Lung (tissue), 12 donors: ENCODE measurements around the gene ATP8A1. TPM values are rescaled to one million over a fixed set of nuclear protein-coding genes. Genes with fewer than 3 reads are reported as not detected.

Experiments
- ATAC-seq: fragments of 200-7000 bp; cut with Tn5 transposase; one replicate; pipeline ENCODE4 v1.9.1; 2020; ENCODE audit warnings: moderate number of reproducible peaks; ENCODE audit not compliant: insufficient read depth, low FRiP score
- DNase-seq, 3 donors: peaks; one replicate each; pipeline ENCODE4 v3.0.0-alpha.2; 2013 to 2017
- H3K27ac ChIP-seq, 2 donors: one replicate each; pipeline ENCODE4 v1.5.1; 2013; ENCODE audit warnings: mild to moderate bottlenecking in 2 of 2, moderate library complexity in 2 of 2, control low read depth in 1 of 2, inconsistent platforms in 1 of 2, low read depth in 1 of 2, low read length in 1 of 2
- H3K27me3 ChIP-seq, 3 donors: one replicate each; pipeline ENCODE4 v1.5.1; 2013; ENCODE audit warnings: low read length in 2 of 3; ENCODE audit not compliant: control insufficient read depth in 3 of 3, insufficient read depth in 3 of 3
- H3K36me3 ChIP-seq, 4 donors: one replicate each; pipeline ENCODE4 v1.5.1; 2013; ENCODE audit warnings: low read length in 4 of 4, mild to moderate bottlenecking in 1 of 4, moderate library complexity in 1 of 4; ENCODE audit not compliant: control insufficient read depth in 4 of 4, insufficient read depth in 4 of 4
- H3K4me1 ChIP-seq, 5 donors: one replicate each; pipeline ENCODE4 v1.5.1; 2013; ENCODE audit warnings: low read length in 5 of 5, mild to moderate bottlenecking in 2 of 5, moderate library complexity in 1 of 5; ENCODE audit not compliant: control insufficient read depth in 5 of 5, insufficient read depth in 5 of 5
- H3K4me3 ChIP-seq: one replicate; pipeline ENCODE4 v1.5.1; 2013; ENCODE audit warnings: mild to moderate bottlenecking, control low read depth, moderate library complexity
- H3K9ac ChIP-seq, 2 donors: one replicate each; pipeline ENCODE4 v1.5.1; 2013; ENCODE audit warnings: low read length in 2 of 2, control low read depth in 1 of 2; ENCODE audit not compliant: insufficient read depth in 1 of 2
- H3K9me3 ChIP-seq, 4 donors: one replicate each; pipeline ENCODE4 v1.5.1; 2013; ENCODE audit warnings: low read length in 3 of 4, mild to moderate bottlenecking in 1 of 4, moderate library complexity in 1 of 4; ENCODE audit not compliant: control insufficient read depth in 4 of 4, insufficient read depth in 3 of 4
- WGBS, 2 donors: extraction: QIAGEN DNeasy Blood & Tissue Kit; methylation state at CpG; one replicate each; pipeline ENCODE4 v1.1.7; 2013; 5-methylcytosine and 5-hydroxymethylcytosine counted together
- polyA plus RNA-seq, 2 donors: library from polyadenylated mRNA; stranded (reverse); fragments of 200-250 nt; gene quantifications; one replicate each; pipeline ENCODE4 v1.2.1, GENCODE V29; 2013
- total RNA-seq, 2 donors: library from RNA; depleted of rRNA in 1 of 2; stranded (reverse); fragments of >200 nt in 1 of 2; gene quantifications; one replicate each; pipeline ENCODE4 v1.2.1, GENCODE V29; 2014 to 2021
- TF ChIP-seq, protein P1 (sequence below): IDR thresholded peaks from 2 replicates; pipeline ENCODE4 v1.5.1; 2012; ENCODE audit warnings: mild to moderate bottlenecking; ENCODE audit errors: control extremely low read depth, extremely low read depth
- donor health status: control.
- donor health status: control.
- donor health status: Bipolar disorder and iron deficiency.
- donor health status: healthy.
- donor health status: DM: yes; HTN: yes; CAD: no.

ATP8A1 gene
- total and polyA plus RNA-seq, 4 donors: 13.8 to 297 (median 48.9) TPM

DNA sequence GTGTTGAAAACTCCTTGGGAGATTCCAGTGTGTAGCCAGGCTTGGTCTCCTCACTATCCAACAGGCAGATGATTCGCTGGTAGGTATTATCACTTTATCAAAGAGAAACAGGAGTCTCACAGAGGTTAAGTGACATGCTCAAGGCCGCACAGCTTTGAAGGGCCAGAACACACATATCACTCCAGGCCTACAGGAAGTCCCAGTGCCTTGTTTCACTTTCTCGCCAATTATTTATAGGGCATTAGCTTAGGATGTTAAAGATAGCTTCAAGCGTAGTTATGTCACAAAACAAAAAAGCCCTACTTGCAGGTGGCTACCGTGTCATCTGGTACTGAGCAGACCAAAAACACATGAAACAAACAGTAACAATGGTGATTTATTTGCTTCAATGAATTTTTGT lies 13.2 kb downstream of the ATP8A1 start:
- TF ChIP-seq, protein P1, sequence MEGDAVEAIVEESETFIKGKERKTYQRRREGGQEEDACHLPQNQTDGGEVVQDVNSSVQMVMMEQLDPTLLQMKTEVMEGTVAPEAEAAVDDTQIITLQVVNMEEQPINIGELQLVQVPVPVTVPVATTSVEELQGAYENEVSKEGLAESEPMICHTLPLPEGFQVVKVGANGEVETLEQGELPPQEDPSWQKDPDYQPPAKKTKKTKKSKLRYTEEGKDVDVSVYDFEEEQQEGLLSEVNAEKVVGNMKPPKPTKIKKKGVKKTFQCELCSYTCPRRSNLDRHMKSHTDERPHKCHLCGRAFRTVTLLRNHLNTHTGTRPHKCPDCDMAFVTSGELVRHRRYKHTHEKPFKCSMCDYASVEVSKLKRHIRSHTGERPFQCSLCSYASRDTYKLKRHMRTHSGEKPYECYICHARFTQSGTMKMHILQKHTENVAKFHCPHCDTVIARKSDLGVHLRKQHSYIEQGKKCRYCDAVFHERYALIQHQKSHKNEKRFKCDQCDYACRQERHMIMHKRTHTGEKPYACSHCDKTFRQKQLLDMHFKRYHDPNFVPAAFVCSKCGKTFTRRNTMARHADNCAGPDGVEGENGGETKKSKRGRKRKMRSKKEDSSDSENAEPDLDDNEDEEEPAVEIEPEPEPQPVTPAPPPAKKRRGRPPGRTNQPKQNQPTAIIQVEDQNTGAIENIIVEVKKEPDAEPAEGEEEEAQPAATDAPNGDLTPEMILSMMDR: no peak
- no peak for ATAC-seq
- Histone ChIP-seq H3K9me3 (peaks cover 0 to 2% (median 0%) of the 10 kb centered on the region in 4 donors), H3K27ac (no peak overlapping the region), H3K27me3 (no peaks in the 10 kb centered on the region), H3K4me1 (peaks cover 3 to 33% (median 8%) of the 10 kb centered on the region in 5 donors), H3K9ac (no peak overlapping the region), H3K4me3 (no peak overlapping the region), H3K36me3 (no peaks in the 10 kb centered on the region)
- 88 to 92% methylated on average over 5 of the region's 5 CpGs for WGBS, 2 donors
- no peak for DNase-seq

DNA sequence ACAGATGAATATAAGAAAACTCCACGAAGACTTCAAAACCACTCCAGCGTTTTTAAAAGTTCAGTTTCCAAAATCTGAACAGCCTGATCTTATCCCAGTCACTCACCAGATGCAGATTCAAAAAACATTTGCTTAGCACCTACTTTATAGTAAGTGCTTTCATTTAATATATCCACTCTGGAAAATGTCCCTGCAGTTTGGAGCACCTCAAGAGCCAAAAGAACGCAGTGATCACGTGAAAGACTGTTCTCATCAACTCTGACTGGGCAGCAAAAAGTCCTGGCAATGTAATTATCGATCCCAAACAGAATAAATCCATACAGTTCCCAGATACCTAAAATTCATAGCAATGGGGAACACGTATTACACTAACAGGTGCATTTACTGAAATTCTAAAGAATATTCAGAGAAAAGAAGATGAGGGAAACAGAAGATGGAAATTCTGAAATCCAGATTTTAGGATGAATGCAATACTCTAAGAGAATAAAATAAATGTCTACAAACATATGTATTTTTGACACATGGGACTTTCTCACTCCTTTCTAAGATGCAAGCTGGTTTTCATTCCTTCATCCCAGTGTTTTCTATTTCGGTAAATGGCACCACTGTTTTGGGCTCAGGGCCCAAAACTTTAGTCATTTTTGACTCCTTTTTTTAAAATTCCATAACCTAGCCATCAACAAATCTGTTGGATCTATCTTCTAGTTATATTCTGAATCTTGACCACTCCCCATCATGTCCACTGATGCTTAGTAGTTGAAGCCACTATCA lies 13.9 kb downstream of the ATP8A1 start:
- 68 to 84% methylated on average over 7 of the region's 7 CpGs for WGBS, 2 donors
- ATAC-seq (no peak), DNase-seq (peak in 2 of 3 donors; percentile 21 to 50)
- Histone ChIP-seq H3K4me3 (no peak overlapping the region), H3K9ac (no peak overlapping the region), H3K9me3 (peaks cover 0 to 2% (median 0%) of the 10 kb centered on the region in 4 donors), H3K27me3 (no peaks in the 10 kb centered on the region), H3K36me3 (no peaks in the 10 kb centered on the region), H3K4me1 (peaks cover 4 to 33% (median 8%) of the 10 kb centered on the region in 5 donors), H3K27ac (no peak overlapping the region)
- TF ChIP-seq, protein P1: no peak

DNA sequence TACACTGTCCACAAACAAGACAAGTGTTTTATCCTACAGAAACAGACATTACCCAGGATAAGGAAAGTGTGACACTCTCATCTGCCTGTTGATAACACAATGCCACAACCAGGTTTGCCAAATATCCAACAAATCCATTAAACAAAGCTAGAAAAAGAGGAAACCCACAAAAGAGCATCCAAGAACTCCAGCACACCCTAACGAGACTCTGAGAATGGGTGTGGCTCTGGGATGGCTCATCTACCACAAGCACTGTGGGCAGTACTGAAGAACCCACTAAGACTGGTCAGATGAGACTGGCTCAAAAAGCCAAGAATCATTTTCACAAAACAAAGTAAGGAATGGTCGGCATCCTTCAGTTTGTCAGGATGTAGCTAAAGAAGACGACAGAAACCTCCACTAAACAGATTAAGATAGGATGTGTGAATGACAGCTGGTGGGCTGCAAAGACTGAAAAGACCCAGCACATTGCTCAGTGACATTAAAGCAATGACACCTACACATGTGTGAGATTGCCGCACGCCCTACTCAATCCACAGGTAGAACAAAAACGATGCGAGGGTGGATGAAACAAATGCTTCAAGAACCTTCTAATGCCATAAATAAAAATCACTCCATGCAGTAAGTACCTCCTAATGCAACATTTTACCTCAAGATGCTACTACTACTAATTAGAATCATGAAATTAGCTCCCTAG lies 14.7 kb downstream of the ATP8A1 start:
- TF ChIP-seq, protein P1: no peak
- no peak overlapping the region for H3K4me3 ChIP-seq

More for the DNA sequence above, 14.7 kb downstream of the ATP8A1 start:
- no peak overlapping the region for H3K9ac ChIP-seq
- peaks cover 0 to 2% (median 0%) of the 10 kb centered on the region in 4 donors for H3K9me3 ChIP-seq
- H3K36me3 ChIP-seq: no peaks in the 10 kb centered on the region
- WGBS, 2 donors: 76 to 77% methylated on average over 7 of the region's 7 CpGs
- peaks cover 4 to 33% (median 8%) of the 10 kb centered on the region in 5 donors for H3K4me1 ChIP-seq
- H3K27me3 ChIP-seq: no peaks in the 10 kb centered on the region
- H3K27ac ChIP-seq: peak overlapping the region in 1 of 2 donors; percentile 52
- ATAC-seq: no peak
- DNase-seq: no peak
